Measurements from ENCODE around the gene AREL1.

- TF ChIP-seq, protein P1, sequence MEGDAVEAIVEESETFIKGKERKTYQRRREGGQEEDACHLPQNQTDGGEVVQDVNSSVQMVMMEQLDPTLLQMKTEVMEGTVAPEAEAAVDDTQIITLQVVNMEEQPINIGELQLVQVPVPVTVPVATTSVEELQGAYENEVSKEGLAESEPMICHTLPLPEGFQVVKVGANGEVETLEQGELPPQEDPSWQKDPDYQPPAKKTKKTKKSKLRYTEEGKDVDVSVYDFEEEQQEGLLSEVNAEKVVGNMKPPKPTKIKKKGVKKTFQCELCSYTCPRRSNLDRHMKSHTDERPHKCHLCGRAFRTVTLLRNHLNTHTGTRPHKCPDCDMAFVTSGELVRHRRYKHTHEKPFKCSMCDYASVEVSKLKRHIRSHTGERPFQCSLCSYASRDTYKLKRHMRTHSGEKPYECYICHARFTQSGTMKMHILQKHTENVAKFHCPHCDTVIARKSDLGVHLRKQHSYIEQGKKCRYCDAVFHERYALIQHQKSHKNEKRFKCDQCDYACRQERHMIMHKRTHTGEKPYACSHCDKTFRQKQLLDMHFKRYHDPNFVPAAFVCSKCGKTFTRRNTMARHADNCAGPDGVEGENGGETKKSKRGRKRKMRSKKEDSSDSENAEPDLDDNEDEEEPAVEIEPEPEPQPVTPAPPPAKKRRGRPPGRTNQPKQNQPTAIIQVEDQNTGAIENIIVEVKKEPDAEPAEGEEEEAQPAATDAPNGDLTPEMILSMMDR (IDR thresholded peaks at IDR 0.05) = no peak
- no peak for TF ChIP-seq POLR2A (IDR thresholded peaks at IDR 0.05)
These were observed 85.8 kb downstream of the AREL1 start for GRCh38 chr14:74627076-74627475.

All from suprapubic skin (tissue), 3 donors.